GM21723 (cell line): ENCODE measurements around the gene MAP7.
"Not testable (repeated sequence)": the region's sequence is repeated elsewhere in the genome, so short reads cannot be mapped to it uniquely, and the experiment has no call there.

Source experiments
- ATAC-seq: cut with Tn5 transposase; IDR thresholded peaks from one replicate; pipeline ENCODE4 v1.9.1; 2021; ENCODE audit warnings: mild to moderate bottlenecking, moderate library complexity; ENCODE audit not compliant: unreplicated experiment

The MAP7 gene

GRCh38 chr6:136401236-136401635 is 149.0 kb downstream of the MAP7 start:
- not testable (repeated sequence) for ATAC-seq

GRCh38 chr6:136398453-136398852 is 151.8 kb downstream of the MAP7 start:
- ATAC-seq = no peak

GRCh38 chr6:136396908-136397307 is 153.3 kb downstream of the MAP7 start:
- no peak for ATAC-seq

- ATAC-seq = not testable (repeated sequence)
Measured at GRCh38 chr6:136390959-136391358, 159.3 kb downstream of the MAP7 start.

GRCh38 chr6:136387316-136387715 is 162.9 kb downstream of the MAP7 start:
- ATAC-seq = no peak

GRCh38 chr6:136383268-136383937 is 166.8 kb downstream of the MAP7 start:
- no peak for ATAC-seq

GRCh38 chr6:136382676-136383252 is 167.5 kb downstream of the MAP7 start:
- ATAC-seq = no peak

- ATAC-seq = no peak
Measured at GRCh38 chr6:136378888-136379287, 171.3 kb downstream of the MAP7 start.

GRCh38 chr6:136375836-136376235 is 174.4 kb downstream of the MAP7 start:
- ATAC-seq = not testable (repeated sequence)

GRCh38 chr6:136371959-136372358 is 178.3 kb downstream of the MAP7 start:
- ATAC-seq = no peak

- no peak for ATAC-seq
Measured at GRCh38 chr6:136370988-136371728, 179.1 kb downstream of the MAP7 start.

- ATAC-seq = no peak
Measured at GRCh38 chr6:136365776-136366354, 184.4 kb downstream of the MAP7 start.

- ATAC-seq = no peak
Measured at GRCh38 chr6:136362421-136363356, 187.5 kb downstream of the MAP7 start.

GRCh38 chr6:136361787-136362186 is 188.4 kb downstream of the MAP7 start:
- ATAC-seq = no peak

GRCh38 chr6:136360783-136361182 is 189.4 kb downstream of the MAP7 start:
- no peak for ATAC-seq

- ATAC-seq = no peak
Measured at GRCh38 chr6:136359851-136360250, 190.4 kb downstream of the MAP7 start.

GRCh38 chr6:136351518-136352110 is 198.6 kb downstream of the MAP7 start:
- no peak for ATAC-seq

- ATAC-seq = no peak
Measured at GRCh38 chr6:136350914-136351313, 199.3 kb downstream of the MAP7 start.

GRCh38 chr6:136347847-136348246 is 202.4 kb downstream of the MAP7 start:
- ATAC-seq = no peak

GRCh38 chr6:136345145-136345544 is 205.1 kb downstream of the MAP7 start:
- no peak for ATAC-seq
